Gastrocnemius medialis (tissue), 4 donors: Measurements from ENCODE around the gene GLB1L2.

Experiments
- POLR2A ChIP-seq, 2 donors: fragments of 450-650 bp; IDR thresholded peaks; one replicate each; pipeline ENCODE4 v1.6.1; 2017; ENCODE audit warnings: antibody characterized with exemption in 2 of 2, mild to moderate bottlenecking in 2 of 2, moderate library complexity in 2 of 2
- TF ChIP-seq, protein P1 (sequence below), 5 experiments: fragments of 450-650 bp in 3 of 5; fragments of 200-600 bp in 2 of 5; sonication (generic) in 2 of 5; IDR thresholded peaks in 4 of 5; conservative IDR thresholded peaks in 1 of 5; 1 replicate in 4 of 5; 2 replicates in 1 of 5; pipeline ENCODE4 v1.5.1; 2016 to 2019; ENCODE audit warnings: antibody characterized with exemption in 5 of 5, mild to moderate bottlenecking in 3 of 5, moderate library complexity in 3 of 5

DNA sequence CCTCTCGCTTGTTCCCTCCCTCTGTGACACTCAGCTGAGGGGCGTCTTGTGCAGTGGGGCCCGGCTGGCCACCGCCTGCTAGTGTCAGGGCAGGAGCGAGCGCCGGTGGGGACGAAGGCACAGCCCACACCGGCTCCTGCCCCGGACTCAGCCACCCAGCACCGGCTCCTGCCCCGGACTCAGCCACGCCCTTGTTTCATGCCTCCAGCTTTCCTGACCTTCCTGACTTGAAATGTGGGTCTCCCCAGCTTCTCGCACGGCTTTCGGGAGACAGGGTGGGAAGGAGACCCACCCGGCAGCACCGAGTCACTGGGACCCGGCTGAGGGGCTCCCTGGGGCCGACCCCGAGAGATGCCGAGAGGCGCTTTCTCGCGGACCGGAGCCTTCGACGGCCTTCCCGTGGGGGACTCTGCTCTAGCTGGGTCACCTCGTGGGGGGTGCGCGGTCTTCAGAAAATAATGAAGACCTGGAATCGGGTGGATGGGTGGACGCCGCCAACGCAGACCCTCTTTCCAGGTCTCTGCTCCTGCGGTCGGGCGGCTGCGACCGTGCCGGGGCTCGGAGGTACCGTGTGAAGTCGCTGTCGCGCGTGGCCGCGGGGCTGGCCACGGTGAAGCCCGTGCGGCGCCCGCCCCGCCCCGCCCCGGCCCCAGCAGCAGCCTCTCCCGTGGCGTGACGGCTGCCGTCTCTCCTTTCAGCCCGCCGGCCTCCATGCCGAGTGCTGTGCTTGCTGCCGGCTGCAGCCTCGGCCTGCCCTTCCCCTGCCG, 10.2 kb downstream of the GLB1L2 start:
- no peak for TF ChIP-seq POLR2A (IDR thresholded peaks at IDR 0.05)
- TF ChIP-seq, protein P1, sequence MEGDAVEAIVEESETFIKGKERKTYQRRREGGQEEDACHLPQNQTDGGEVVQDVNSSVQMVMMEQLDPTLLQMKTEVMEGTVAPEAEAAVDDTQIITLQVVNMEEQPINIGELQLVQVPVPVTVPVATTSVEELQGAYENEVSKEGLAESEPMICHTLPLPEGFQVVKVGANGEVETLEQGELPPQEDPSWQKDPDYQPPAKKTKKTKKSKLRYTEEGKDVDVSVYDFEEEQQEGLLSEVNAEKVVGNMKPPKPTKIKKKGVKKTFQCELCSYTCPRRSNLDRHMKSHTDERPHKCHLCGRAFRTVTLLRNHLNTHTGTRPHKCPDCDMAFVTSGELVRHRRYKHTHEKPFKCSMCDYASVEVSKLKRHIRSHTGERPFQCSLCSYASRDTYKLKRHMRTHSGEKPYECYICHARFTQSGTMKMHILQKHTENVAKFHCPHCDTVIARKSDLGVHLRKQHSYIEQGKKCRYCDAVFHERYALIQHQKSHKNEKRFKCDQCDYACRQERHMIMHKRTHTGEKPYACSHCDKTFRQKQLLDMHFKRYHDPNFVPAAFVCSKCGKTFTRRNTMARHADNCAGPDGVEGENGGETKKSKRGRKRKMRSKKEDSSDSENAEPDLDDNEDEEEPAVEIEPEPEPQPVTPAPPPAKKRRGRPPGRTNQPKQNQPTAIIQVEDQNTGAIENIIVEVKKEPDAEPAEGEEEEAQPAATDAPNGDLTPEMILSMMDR (IDR thresholded peaks at IDR 0.05 in 4 of 5, conservative IDR thresholded peaks at IDR 0.05 in 1 of 5), result no peak
